Measurements from ENCODE around the gene CEP19.

GRCh38 chr3:196695849-196696226 is 16.2 kb downstream of the CEP19 start:
- TF ChIP-seq, protein P1, sequence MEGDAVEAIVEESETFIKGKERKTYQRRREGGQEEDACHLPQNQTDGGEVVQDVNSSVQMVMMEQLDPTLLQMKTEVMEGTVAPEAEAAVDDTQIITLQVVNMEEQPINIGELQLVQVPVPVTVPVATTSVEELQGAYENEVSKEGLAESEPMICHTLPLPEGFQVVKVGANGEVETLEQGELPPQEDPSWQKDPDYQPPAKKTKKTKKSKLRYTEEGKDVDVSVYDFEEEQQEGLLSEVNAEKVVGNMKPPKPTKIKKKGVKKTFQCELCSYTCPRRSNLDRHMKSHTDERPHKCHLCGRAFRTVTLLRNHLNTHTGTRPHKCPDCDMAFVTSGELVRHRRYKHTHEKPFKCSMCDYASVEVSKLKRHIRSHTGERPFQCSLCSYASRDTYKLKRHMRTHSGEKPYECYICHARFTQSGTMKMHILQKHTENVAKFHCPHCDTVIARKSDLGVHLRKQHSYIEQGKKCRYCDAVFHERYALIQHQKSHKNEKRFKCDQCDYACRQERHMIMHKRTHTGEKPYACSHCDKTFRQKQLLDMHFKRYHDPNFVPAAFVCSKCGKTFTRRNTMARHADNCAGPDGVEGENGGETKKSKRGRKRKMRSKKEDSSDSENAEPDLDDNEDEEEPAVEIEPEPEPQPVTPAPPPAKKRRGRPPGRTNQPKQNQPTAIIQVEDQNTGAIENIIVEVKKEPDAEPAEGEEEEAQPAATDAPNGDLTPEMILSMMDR (IDR thresholded peaks at IDR 0.05), result no peak
- TF ChIP-seq POLR2AphosphoS5 (IDR thresholded peaks at IDR 0.05) (no peak), POLR2A (IDR thresholded peaks at IDR 0.05) (no peak)
